Measurements from ENCODE around the gene SARDH. TPM values are rescaled to one million over a fixed set of nuclear protein-coding genes. Genes with fewer than 3 reads are reported as not detected.

Gene SARDH
- total RNA-seq, 1 experiment from 2014 or later = 5.6 TPM

GRCh38 chr9:133771486-133772482, 33.6 kb upstream of the SARDH start:
- Histone ChIP-seq H3K9ac (ENCODE audit: low read length) (no peak overlapping the region), H3K27ac (ENCODE audit: low read depth, low read length) (no peak overlapping the region), H3K79me2 (ENCODE audit: insufficient read depth, low read length) (no peaks in the 10 kb centered on the region), H3K4me3 (replicated peaks in 1 of 2; ENCODE audit: low read depth in 1 of 2, low read length in 2 of 2) (no peak overlapping the region), H3K9me2 (ENCODE audit: insufficient read depth) (no peaks in the 10 kb centered on the region), H3K36me3 (ENCODE audit: control insufficient read depth in 1 of 2, insufficient read depth in 2 of 2, low read length in 2 of 2) (peaks cover 6 to 37% of the 10 kb centered on the region in 2 experiments), H3K4me1 (ENCODE audit: control insufficient read depth in 1 of 2, insufficient read depth in 2 of 2, low read length in 2 of 2) (no peaks in the 10 kb centered on the region), H3K27me3 (ENCODE audit: insufficient read depth, low read length) (no peaks in the 10 kb centered on the region), H3K9me3 (ENCODE audit: control insufficient read depth in 1 of 2, insufficient read depth in 1 of 2, low read depth in 1 of 2, low read length in 2 of 2) (peaks cover 7 to 17% of the 10 kb centered on the region in 2 experiments; a peak in 3 of 4 replicates), H3K4me2 (ENCODE audit: low read length) (no peak overlapping the region), H2AFZ (ENCODE audit: low read depth, low read length, poor library complexity, severe bottlenecking) (no peak overlapping the region), H4K20me1 (ENCODE audit: insufficient read depth) (no peaks in the 10 kb centered on the region)
- ATAC-seq (no peak), DNase-seq (ENCODE audit: low read depth, low spot score) (no peak)
- intact Hi-C loops (cut with micrococcal nuclease) = no loop called here
- BruUV-seq (replicated peaks) = no TSS peak
- POLR2A ChIA-PET = no interaction called here
- TF ChIP-seq ELF1 (IDR thresholded peaks at IDR 0.05; ENCODE audit: borderline replicate concordance, low read depth) (no peak), EZH2 (IDR thresholded peaks at IDR 0.05) (no peak), ZFX (IDR thresholded peaks at IDR 0.05) (no peak), SRF (IDR thresholded peaks at IDR 0.05; ENCODE audit: low read depth) (no peak), ATF3 (IDR thresholded peaks at IDR 0.05) (no peak), FOSL1 (IDR thresholded peaks at IDR 0.05; ENCODE audit: low read depth) (no peak), SP1 (IDR thresholded peaks at IDR 0.05; ENCODE audit: low read depth) (no peak), SIN3A (IDR thresholded peaks at IDR 0.05; ENCODE audit: low read depth) (no peak), POLR2AphosphoS5 (IDR thresholded peaks at IDR 0.05; ENCODE audit: low read depth, low read length) (no peak), ZBTB33 (IDR thresholded peaks at IDR 0.05; ENCODE audit: extremely low read depth, insufficient replicate concordance, low read length) (no peak), ZNF274 (IDR thresholded peaks at IDR 0.05; ENCODE audit: low read depth, low read length) (no peak), CEBPB (IDR thresholded peaks at IDR 0.05; ENCODE audit: low read depth) (no peak), EZH2phosphoT487 (IDR thresholded peaks at IDR 0.05; ENCODE audit: borderline replicate concordance) (no peak)
- CTCF ChIA-PET = no interaction called here
- RAD21 ChIA-PET (ENCODE audit: low non-redundant PET in 1 of 2, low total read pairs in 2 of 2, uncharacterized antibody in 2 of 2, unreplicated experiment in 2 of 2) = no interaction called here

Data from HCT116 (cell line).